GF-D8 (cell line): ENCODE data around the gene FNTB.

ENCODE experiments used
- DNase-seq: peaks from one replicate; lab custom pipeline; 2025; lab: John Stamatoyannopoulos, UW

FNTB gene

GRCh38 chr14:64953310-64953654 lies 33.4 kb upstream of the FNTB start:
- DNase-seq, result no peak

- DNase-seq, result no peak
Measured at GRCh38 chr14:64953661-64954060, 33.0 kb upstream of the FNTB start.

- DNase-seq, result no peak
Measured at GRCh38 chr14:64954491-64955240, 32.0 kb upstream of the FNTB start.

GRCh38 chr14:64955297-64955696 lies 31.4 kb upstream of the FNTB start:
- DNase-seq, result no peak

GRCh38 chr14:64956697-64957406 lies 29.8 kb upstream of the FNTB start:
- DNase-seq, result no peak

GRCh38 chr14:64958201-64958600 lies 28.5 kb upstream of the FNTB start:
- DNase-seq, result no peak

- DNase-seq, result no peak
Measured at GRCh38 chr14:64958743-64959142, 28.0 kb upstream of the FNTB start.

- no peak for DNase-seq
Measured at GRCh38 chr14:64960762-64961276, 25.9 kb upstream of the FNTB start.

- no peak for DNase-seq
Measured at GRCh38 chr14:64963611-64964010, 23.1 kb upstream of the FNTB start.

GRCh38 chr14:64965356-64966000 lies 21.2 kb upstream of the FNTB start:
- no peak for DNase-seq

GRCh38 chr14:64966976-64967375 lies 19.7 kb upstream of the FNTB start:
- DNase-seq, result no peak

GRCh38 chr14:64968167-64968566 lies 18.5 kb upstream of the FNTB start:
- no peak for DNase-seq

GRCh38 chr14:64968651-64969050 lies 18.0 kb upstream of the FNTB start:
- DNase-seq, result no peak

- DNase-seq, result no peak
Measured at GRCh38 chr14:64970041-64970440, 16.7 kb upstream of the FNTB start.

- no peak for DNase-seq
Measured at GRCh38 chr14:64970776-64971477, 15.8 kb upstream of the FNTB start.

- no peak for DNase-seq
Measured at GRCh38 chr14:64971491-64971942, 15.2 kb upstream of the FNTB start.

GRCh38 chr14:64971943-64972791 lies 14.5 kb upstream of the FNTB start, which contains the start of gene RAB15:
TSS of gene RAB15 (minus strand) at chr14:64972336. CDS start at chr14:64972076, 260 bp downstream.
- DNase-seq, result no peak

GRCh38 chr14:64973026-64973442 lies 13.7 kb upstream of the FNTB start:
- no peak for DNase-seq

GRCh38 chr14:64973826-64974225 lies 12.9 kb upstream of the FNTB start:
- DNase-seq, result no peak

GRCh38 chr14:64974563-64974962 lies 12.1 kb upstream of the FNTB start:
- DNase-seq, result no peak
